Measurements from ENCODE around the gene TBC1D1.

The TBC1D1 gene

GRCh38 chr4:37890801-37891259 lies at the start of gene TBC1D1:
Gene TBC1D1, plus strand, starts transcription at chr4:37891084. Its CDS starts 11,012 bp downstream, at chr4:37902096.
- peak; percentile 40 for DNase-seq (ENCODE audit: low spot score)

GRCh38 chr4:37844204-37844603 lies 46.7 kb upstream of the TBC1D1 start:
- DNase-seq (ENCODE audit: low spot score), result no peak

GRCh38 chr4:37845201-37845600 lies 45.7 kb upstream of the TBC1D1 start:
- DNase-seq (ENCODE audit: low spot score), result no peak

- no peak for DNase-seq (ENCODE audit: low spot score)
Measured at GRCh38 chr4:37847311-37847884, 43.5 kb upstream of the TBC1D1 start.

GRCh38 chr4:37852376-37852775 lies 38.5 kb upstream of the TBC1D1 start:
- DNase-seq (ENCODE audit: low spot score), result no peak

- no peak for DNase-seq (ENCODE audit: low spot score)
Measured at GRCh38 chr4:37858112-37858511, 32.8 kb upstream of the TBC1D1 start.

- DNase-seq (ENCODE audit: low spot score), result no peak
Measured at GRCh38 chr4:37858872-37859271, 32.0 kb upstream of the TBC1D1 start.

GRCh38 chr4:37860266-37860665 lies 30.6 kb upstream of the TBC1D1 start:
- no peak for DNase-seq (ENCODE audit: low spot score)

- DNase-seq (ENCODE audit: low spot score), result no peak
Measured at GRCh38 chr4:37862961-37863360, 27.9 kb upstream of the TBC1D1 start.

GRCh38 chr4:37864786-37865185 lies 26.1 kb upstream of the TBC1D1 start:
- DNase-seq (ENCODE audit: low spot score), result no peak

- DNase-seq (ENCODE audit: low spot score), result no peak
Measured at GRCh38 chr4:37865450-37865849, 25.4 kb upstream of the TBC1D1 start.

- DNase-seq (ENCODE audit: low spot score), result no peak
Measured at GRCh38 chr4:37867102-37867501, 23.8 kb upstream of the TBC1D1 start.

- no peak for DNase-seq (ENCODE audit: low spot score)
Measured at GRCh38 chr4:37868238-37868637, 22.6 kb upstream of the TBC1D1 start.

- no peak for DNase-seq (ENCODE audit: low spot score)
Measured at GRCh38 chr4:37872310-37872988, 18.4 kb upstream of the TBC1D1 start.

- DNase-seq (ENCODE audit: low spot score), result no peak
Measured at GRCh38 chr4:37873386-37873785, 17.5 kb upstream of the TBC1D1 start.

GRCh38 chr4:37876156-37876555 lies 14.7 kb upstream of the TBC1D1 start:
- no peak for DNase-seq (ENCODE audit: low spot score)

GRCh38 chr4:37879365-37879764 lies 11.5 kb upstream of the TBC1D1 start:
- DNase-seq (ENCODE audit: low spot score), result no peak

GRCh38 chr4:37881811-37882210 lies 9.1 kb upstream of the TBC1D1 start:
- no peak for DNase-seq (ENCODE audit: low spot score)

- DNase-seq (ENCODE audit: low spot score), result no peak
Measured at GRCh38 chr4:37882665-37883296, 8.1 kb upstream of the TBC1D1 start.

- DNase-seq (ENCODE audit: low spot score), result no peak
Measured at GRCh38 chr4:37884855-37885487, 5.9 kb upstream of the TBC1D1 start.

GRCh38 chr4:37885496-37885895 lies 5.4 kb upstream of the TBC1D1 start:
- DNase-seq (ENCODE audit: low spot score), result no peak

- DNase-seq (ENCODE audit: low spot score), result peak; percentile 29
Measured at GRCh38 chr4:37889849-37890800, 759 bp upstream of the TBC1D1 start.

All from CD4-positive, alpha-beta T cell treated with Interleukin-2 at 100 ng/mL for 4 hours (primary cell).